HG03469 (cell line): ENCODE results near the gene ATP2B1.

ENCODE experiments used
- ATAC-seq: cut with Tn5 transposase; IDR thresholded peaks from one replicate; pipeline ENCODE4 v1.9.1; 2021; ENCODE audit warnings: mild to moderate bottlenecking, moderate library complexity, moderate number of reproducible peaks; ENCODE audit not compliant: unreplicated experiment

The ATP2B1 gene

GRCh38 chr12:89662623-89663022, 46.0 kb downstream of the ATP2B1 start:
- no peak for ATAC-seq

DNA sequence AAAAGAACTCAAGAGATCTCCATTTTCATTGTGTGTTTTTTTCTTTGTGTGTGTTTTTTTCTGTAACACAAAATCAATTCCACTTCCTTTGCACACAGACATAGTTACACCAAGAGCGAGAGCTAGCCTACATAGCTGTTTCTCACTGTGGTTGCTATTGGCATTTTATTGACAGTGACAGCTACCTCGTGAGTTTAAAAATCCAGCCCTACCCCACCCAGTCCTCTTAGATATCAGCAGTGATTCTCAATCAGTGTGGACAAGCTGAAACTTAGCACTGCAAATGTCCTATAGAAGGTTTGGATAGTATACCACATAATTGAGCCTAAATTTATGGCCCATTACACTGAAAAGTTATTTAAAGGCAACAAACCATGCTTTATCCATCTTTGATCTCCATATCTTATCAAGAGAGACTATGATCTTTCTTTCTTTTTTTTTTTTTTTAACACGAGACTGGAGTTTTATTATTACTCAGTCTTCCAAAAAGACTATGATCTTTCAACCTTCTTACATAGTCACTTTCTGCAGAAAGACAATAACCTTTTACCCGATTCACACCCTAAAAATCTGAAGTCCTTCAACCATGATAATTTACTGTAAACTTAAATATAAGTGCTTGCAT, 46.8 kb downstream of the ATP2B1 start:
- no peak for ATAC-seq

DNA sequence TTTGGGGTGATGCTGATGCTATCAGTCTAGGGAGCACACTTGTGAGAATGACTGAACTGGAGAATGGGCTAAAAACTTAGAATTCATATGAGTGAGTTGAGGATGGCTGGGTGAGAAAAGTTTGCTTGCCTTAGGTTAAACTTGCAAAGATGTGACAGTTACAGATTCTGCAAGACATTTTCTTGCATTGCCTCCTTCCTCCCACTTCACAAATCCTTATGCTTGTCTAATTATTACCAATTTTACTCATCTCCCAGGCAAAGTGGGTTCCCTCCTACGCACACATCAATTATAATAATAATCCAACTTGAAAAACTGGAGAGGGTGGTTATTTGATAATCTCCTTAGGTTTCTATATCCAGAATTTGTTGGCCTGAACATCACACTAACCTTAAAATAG, 50.9 kb downstream of the ATP2B1 start:
- no peak for ATAC-seq

- ATAC-seq, result no peak
Measured at GRCh38 chr12:89657066-89657465, 51.6 kb downstream of the ATP2B1 start.

DNA sequence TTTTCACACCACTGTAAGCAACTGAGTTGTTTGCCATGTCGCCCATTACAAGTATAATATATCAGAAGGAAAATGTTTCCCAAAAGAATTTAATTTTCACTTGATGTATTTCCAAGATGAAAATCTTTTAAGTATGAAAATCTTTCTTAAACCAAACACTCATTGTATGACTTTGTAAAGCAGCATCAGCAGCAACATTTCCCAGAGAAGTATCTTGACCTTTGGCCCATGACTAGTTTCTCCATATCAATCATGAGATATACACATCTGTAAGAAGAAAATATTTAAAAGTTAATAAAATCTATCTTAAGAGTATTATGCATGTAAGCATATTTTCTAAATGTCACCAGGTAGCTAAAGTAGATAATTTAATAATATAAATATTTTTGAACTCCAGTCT, 52.8 kb downstream of the ATP2B1 start:
- no peak for ATAC-seq

- no peak for ATAC-seq
Measured at GRCh38 chr12:89651192-89651591, 57.4 kb downstream of the ATP2B1 start.

DNA sequence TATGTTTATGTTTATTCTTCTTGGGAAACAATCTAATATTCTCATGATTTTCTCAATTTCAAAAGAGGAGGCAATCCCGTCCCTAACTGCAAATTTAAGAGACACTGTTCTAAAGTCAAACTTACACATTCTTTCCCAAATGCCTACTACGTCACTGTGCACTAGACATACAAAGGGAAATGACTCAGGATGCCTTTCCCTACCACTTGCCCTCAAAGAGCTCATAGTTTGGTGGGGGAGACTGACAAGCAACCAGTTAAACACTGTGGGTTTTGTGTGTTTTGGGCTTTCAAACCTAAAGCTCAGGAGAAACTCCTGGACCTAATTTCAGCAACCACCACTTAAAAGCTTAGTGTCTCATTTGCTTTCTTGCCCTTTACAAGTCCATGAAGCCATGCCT, 58.4 kb downstream of the ATP2B1 start:
- ATAC-seq, result no peak

DNA sequence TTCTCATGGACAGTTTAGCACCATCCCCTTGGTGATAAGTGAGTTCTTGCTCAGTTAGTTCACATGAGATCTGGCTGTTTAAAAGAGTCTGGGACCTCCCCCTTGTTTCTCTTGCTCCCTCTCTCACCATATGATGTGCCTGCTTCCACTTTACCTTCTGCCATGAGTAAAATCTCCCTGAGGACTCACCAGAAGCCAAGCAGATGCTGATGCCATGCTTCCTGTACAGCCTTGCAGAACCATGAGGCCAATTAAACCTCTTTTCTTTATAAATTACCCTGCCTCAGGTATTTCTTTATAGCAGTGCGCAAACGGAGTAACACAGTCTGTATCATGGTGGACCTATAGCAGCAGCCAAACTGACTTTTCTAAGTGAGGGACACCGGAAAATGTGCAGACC, 58.8 kb downstream of the ATP2B1 start:
- ATAC-seq, result no peak

- no peak for ATAC-seq
Measured at GRCh38 chr12:89649139-89649538, 59.5 kb downstream of the ATP2B1 start.

- ATAC-seq, result no peak
Measured at GRCh38 chr12:89648211-89648930, 60.3 kb downstream of the ATP2B1 start.

- no peak for ATAC-seq
Measured at GRCh38 chr12:89645434-89645833, 63.2 kb downstream of the ATP2B1 start.

DNA sequence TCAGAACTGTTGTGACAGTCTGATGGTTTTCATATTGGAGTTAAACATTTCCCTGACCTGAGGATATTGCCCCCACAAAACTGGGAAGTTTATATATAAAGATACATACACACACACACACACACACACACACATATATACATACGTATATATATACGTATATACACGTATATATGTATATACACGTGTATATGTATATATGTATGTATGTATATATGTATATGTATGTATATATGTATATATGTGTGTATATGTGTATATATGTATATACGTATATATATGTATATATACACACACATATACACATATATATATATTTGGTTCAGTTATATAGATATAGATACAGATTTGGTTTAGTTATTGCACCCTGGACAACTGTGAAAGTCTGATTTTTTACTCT, 65.7 kb downstream of the ATP2B1 start:
- no peak for ATAC-seq

DNA sequence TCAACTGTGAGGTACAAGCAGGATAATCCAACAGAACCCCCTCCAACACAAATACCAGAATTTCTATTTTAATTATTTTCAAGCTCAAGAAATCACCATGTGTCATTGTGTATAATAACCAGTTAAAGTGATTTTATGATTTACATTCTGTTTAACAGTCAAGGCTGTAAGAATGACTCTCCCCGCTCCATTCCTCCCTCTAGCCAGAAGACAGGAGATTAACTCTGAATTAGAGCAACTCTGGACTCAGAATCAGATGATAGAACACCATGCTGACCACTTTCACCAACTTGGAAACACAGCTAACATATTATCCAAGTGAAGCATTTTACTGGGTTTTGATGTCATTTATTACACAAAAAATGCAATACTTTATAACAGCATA, 71.9 kb downstream of the ATP2B1 start:
- ATAC-seq, result no peak

DNA sequence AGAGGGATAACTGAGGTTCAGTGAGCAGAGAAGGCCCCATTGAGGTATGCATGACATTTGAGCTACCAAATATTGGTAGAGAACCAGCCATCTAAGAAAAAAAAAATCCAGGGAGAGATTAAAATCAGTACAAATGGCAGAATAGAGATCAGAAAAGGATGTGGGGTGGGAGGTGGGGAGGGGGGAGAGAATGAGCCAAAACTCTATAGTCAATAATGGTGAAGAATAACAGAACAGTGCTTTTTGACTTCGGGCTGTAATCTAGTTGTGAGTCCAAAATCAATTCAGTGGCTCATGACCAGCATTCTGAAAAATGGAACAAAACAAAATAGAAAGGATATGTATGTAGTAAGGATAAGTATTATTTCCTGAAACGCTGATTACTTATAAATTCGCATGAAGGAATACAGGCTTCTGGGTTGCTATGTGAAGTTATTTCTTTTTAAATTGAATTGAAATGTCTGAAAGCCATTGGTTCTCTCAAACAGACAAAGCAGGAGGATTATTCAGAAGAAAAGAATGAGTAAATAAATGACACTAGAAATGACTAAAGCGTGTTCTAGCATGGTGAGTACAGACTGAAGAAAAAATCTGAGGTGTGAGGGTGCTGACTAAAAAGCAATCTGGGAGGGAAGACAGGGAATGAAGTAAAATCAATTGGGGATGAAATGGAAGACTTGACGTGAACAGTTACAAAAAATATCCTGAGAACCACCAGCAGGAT, 72.4 kb downstream of the ATP2B1 start:
- ATAC-seq, result no peak

DNA sequence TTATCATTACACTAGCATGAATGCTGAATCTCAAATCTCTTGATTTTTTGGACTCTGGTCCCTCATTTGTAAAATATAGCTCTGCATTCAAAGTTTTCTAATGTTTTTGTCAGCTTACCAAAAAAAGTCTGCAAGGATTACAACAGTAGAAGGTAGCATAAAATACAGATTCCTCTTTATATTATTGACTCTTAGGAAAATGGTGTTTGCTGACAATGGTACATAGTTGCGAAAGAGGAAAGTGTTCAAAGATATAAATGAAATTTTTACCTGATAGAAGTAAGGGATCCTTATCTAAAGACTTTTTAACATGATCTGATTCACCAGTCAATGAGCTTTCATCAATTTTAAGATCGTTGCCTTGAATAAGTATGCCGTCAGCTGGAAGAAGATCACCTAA, 74.1 kb downstream of the ATP2B1 start:
- no peak for ATAC-seq

- ATAC-seq, result no peak
Measured at GRCh38 chr12:89632778-89633177, 75.9 kb downstream of the ATP2B1 start.

DNA sequence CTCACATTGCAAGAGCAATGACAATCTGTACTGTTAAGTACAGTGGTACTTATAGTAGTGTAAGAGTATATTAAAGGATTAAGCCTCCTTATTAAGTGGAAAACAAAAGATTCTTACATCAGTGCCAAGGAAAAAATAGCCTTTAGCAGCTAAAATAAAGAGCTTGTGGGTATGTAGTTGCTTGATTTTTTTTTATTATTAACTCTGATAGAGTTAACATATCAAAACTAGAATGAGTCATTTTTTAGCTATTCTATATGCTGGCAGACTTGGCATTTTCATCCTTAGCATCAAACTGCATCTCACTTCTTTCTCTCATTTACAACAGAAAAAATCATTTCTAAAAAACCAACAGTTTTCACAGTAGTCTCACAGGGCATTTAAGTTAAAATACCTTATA, 86.5 kb downstream of the ATP2B1 start:
- no peak for ATAC-seq

DNA sequence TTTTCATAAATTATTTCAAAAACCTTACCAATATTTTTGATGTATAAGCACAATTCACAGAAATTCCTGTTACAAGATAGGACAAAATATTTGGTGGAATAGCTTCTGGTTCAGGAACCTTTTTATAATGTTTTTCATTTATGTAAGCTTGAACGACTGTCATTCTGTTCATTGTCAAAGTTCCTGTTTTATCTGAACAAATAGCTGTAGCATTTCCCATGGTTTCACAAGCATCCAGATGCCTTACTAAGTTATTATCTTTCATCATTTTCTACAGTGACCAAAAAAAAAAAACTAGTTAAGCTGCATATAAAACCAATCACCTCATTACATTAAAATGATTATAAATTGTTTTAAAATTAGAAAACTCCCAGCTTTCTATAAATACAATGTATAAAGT, 87.1 kb downstream of the ATP2B1 start:
- no peak for ATAC-seq

DNA sequence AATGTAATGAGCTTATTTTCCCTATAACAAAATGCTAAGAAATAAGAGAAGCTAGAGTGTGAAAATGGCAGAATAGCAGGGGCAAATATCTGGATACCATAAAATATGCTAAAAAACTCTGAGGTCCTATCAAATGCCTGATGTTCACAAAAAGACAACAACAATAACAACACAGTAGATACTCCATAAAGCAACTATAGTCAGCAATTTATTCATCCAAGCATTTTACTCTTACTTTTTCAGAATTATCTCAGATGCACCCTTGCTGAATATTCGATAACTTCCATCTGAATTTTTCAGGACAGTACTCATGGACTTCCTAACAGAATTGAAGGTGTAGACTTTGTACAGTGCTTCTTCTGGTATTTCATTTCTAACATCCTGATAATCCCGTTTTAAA, 88.9 kb downstream of the ATP2B1 start:
- ATAC-seq, result no peak

- ATAC-seq, result no peak
Measured at GRCh38 chr12:89618113-89618862, 90.3 kb downstream of the ATP2B1 start.

GRCh38 chr12:89610366-89610765, 98.3 kb downstream of the ATP2B1 start:
- no peak for ATAC-seq
